AG04450 (cell line): Measurements from ENCODE around the gene CHRNA1. TPM values are rescaled to one million over a fixed set of nuclear protein-coding genes. Genes with fewer than 3 reads are reported as not detected.

ENCODE experiments used
- CTCF ChIA-PET: fragments of 300-600, 350-600 bp; formaldehyde crosslinking; extraction: SDS; loops from one replicate; lab custom pipeline; 2022; ENCODE audit warnings: antibody characterized with exemption, inconsistent platforms; lab: Charles Lee
- POLR2A ChIA-PET: fragments of 350-600 bp; formaldehyde crosslinking; extraction: SDS; loops from one replicate; lab custom pipeline; 2021; ENCODE audit warnings: antibody characterized with exemption, inconsistent platforms; lab: Yijun Ruan, JAX
- DNase-seq: peaks from one replicate; pipeline ENCODE4 v3.0.0-alpha.2; 2011; ENCODE audit warnings: low read depth, low spot score
- H3K27ac ChIP-seq: one replicate; pipeline ENCODE4 v1.5.1; 2012; ENCODE audit warnings: low read depth, low read length, control low read depth
- H3K27me3 ChIP-seq: one replicate; pipeline ENCODE4 v1.6.0; 2012; ENCODE audit warnings: low read length; ENCODE audit not compliant: control insufficient read depth, insufficient read depth
- H3K4me3 ChIP-seq: 2 replicates; pipeline ENCODE4 v1.5.1; 2011; ENCODE audit warnings: mild to moderate bottlenecking, low read depth, low read length, control low read depth
- H3K9me3 ChIP-seq: 2 replicates; pipeline ENCODE4 v1.5.1; 2012; ENCODE audit warnings: low read length; ENCODE audit not compliant: control insufficient read depth, insufficient read depth
- polyA plus RNA-seq: library from polyadenylated mRNA; depleted of rRNA; stranded (reverse); fragments of >200 nt; gene quantifications from 2 replicates; pipeline ENCODE4 v1.2.3, GENCODE V29; 2011
- TF ChIP-seq, protein P1 (sequence below): IDR thresholded peaks from 2 replicates; pipeline ENCODE4 v1.5.1; 2011; ENCODE audit warnings: low read depth, low read length, control low read depth, inconsistent platforms

The CHRNA1 gene
- polyA plus RNA-seq, 1 experiment, result 2.7 TPM

DNA sequence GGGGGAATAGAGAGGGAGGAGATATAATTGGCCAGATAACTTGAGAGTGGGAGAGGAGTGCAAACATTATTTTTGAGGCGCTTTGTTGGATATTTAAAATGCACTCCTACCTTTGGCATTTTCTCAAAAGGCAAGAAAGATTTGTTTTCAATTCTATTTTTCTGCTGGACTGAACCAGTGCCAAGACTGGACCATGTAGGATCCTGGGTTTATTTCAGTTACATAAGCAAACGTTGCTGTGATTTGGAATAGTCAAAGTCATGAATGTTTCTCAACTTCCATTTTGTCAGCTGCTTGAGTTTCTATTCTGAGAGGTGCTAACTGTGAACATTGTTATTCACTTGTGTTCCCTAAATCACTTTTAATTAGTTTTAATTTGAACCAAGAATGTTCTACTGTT lies 8.9 kb upstream of the CHRNA1 start:
- TF ChIP-seq, protein P1, sequence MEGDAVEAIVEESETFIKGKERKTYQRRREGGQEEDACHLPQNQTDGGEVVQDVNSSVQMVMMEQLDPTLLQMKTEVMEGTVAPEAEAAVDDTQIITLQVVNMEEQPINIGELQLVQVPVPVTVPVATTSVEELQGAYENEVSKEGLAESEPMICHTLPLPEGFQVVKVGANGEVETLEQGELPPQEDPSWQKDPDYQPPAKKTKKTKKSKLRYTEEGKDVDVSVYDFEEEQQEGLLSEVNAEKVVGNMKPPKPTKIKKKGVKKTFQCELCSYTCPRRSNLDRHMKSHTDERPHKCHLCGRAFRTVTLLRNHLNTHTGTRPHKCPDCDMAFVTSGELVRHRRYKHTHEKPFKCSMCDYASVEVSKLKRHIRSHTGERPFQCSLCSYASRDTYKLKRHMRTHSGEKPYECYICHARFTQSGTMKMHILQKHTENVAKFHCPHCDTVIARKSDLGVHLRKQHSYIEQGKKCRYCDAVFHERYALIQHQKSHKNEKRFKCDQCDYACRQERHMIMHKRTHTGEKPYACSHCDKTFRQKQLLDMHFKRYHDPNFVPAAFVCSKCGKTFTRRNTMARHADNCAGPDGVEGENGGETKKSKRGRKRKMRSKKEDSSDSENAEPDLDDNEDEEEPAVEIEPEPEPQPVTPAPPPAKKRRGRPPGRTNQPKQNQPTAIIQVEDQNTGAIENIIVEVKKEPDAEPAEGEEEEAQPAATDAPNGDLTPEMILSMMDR, result no peak
- CTCF ChIA-PET, result interaction anchor here (0.6 to 8.9 kb wide), 6 partner anchors 10 to 329 kb away, joined by 4 to 383 read pairs (median 10); no protein-coding TSS in a partner anchor
- H3K9me3 ChIP-seq, result no peaks in the 10 kb centered on the region
- no peaks in the 10 kb centered on the region for H3K27me3 ChIP-seq
- DNase-seq, result no peak
- POLR2A ChIA-PET, result interaction anchor here (2.7 kb wide), 1 partner anchor 10 kb away, joined by 7 read pairs; the partner anchor contains the start of gene CHRNA1
- no peak overlapping the region for H3K27ac ChIP-seq
- no peak overlapping the region for H3K4me3 ChIP-seq

DNA sequence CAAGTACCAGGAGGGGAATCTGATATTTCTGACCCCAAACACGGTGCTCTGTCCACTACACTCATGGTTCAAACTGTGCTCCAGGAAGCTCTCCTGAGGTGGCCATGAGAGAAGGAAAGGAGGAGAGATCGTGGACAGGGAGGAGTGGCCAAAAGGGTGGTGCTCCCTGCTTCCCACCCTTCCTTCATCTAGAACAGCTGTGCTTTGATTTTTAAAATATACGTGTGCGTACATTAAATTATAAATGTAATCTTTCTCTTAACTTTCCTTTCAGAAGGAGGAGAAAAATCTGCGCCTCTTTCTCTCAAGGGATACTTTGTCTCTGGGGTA lies 8.2 kb upstream of the CHRNA1 start:
- TF ChIP-seq, protein P1, result no peak
- Histone ChIP-seq H3K9me3 (no peaks in the 10 kb centered on the region), H3K27me3 (no peaks in the 10 kb centered on the region), H3K4me3 (no peak overlapping the region), H3K27ac (peak overlapping the region; percentile 90)
- POLR2A ChIA-PET, result interaction anchor here (0.5 to 2.7 kb wide), 4 partner anchors 9 to 461 kb away, joined by 4 to 12 read pairs (median 6); partner anchors contain the start of gene CHRNA1
- CTCF ChIA-PET, result interaction anchor here (0.6 to 8.9 kb wide), 28 partner anchors 9 to 328 kb away, joined by 3 to 383 read pairs (median 8); partner anchors contain the start of gene CHN1
- DNase-seq, result no peak

DNA sequence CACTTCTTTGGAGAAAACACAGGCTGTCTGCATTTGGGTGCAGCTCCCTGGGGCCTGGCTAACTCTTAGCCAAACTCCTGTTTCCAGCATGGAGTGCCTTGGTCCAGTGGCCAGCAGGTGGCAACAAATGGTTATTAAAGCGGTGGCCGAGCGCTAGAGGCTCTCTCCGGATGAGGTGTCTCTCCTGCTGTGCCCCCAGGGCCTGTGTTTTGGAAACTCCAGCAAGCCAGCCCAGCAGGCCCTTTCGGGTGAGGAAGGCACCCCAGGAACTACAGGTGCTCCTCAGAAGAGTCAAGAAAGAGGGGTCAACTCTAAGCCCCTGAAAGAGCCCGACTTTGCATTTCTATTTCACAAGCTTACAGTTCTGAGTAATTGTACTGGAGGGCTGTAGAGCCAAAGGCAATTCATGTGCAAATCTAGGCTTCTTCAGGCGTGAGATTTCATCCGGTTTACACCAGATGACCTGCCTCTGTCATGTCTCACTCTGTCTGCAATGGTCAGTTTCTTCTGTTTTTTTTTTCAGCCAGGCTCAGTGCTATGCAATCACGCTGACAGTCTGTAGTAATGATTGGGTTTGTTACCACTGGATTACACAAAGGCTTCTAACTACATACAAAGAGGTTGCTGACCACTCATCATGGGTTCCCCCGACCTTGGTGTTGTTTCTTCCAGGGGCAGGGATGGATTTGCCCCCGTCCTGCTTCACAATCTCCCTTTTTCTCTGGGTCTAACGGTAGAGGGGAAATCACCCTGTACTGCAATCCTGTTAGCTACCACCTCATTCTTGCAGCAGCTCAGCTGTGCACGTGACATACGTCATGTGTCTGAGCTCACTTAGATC lies 7.6 kb upstream of the CHRNA1 start:
- no peak overlapping the region for H3K4me3 ChIP-seq
- no peaks in the 10 kb centered on the region for H3K27me3 ChIP-seq
- DNase-seq, result no peak
- peak overlapping the region; percentile 90 for H3K27ac ChIP-seq
- H3K9me3 ChIP-seq, result no peaks in the 10 kb centered on the region
- CTCF ChIA-PET, result interaction anchor here (0.6 to 8.9 kb wide), 65 partner anchors 9 to 260 kb away, joined by 3 to 383 read pairs (median 5); partner anchors contain the start of gene CHN1
- TF ChIP-seq, protein P1, result peak; percentile 95
- POLR2A ChIA-PET, result interaction anchor here (1.5 to 2.7 kb wide), 3 partner anchors 8 to 110 kb away, joined by 5 to 12 read pairs (median 7); partner anchors contain the start of gene CHRNA1

DNA sequence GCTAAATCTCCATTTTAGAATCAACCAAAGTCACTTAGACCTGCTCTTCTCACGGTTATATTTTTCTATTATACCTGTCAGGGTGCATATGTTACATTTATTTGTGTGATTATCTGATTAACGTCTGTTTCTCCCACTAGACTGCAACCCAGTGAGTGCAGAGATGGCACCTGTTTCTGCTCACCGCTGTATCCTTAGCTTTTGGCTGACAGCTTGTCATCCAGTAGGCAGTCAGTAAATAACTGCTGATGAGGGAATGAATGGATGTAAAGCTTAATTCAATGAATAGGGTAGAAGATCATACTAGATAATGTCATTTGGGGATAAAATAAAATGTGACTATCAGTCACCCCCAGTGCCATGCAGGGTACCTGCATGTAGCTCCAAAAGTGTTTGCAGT lies 6.9 kb upstream of the CHRNA1 start:
- H3K4me3 ChIP-seq, result no peak overlapping the region
- DNase-seq, result no peak
- TF ChIP-seq, protein P1, result no peak
- POLR2A ChIA-PET, result interaction anchor here (1.5 to 2.7 kb wide), 3 partner anchors 8 to 110 kb away, joined by 5 to 12 read pairs (median 7); partner anchors contain the start of gene CHRNA1
- H3K27ac ChIP-seq, result no peak overlapping the region
- H3K27me3 ChIP-seq, result no peaks in the 10 kb centered on the region
- CTCF ChIA-PET, result interaction anchor here (0.6 to 8.9 kb wide), 56 partner anchors 8 to 260 kb away, joined by 3 to 383 read pairs (median 5); partner anchors contain the start of gene CHN1
- no peaks in the 10 kb centered on the region for H3K9me3 ChIP-seq
